ENCODE measurements around the gene PPP1R3C.

The PPP1R3C gene

GRCh38 chr10:91610444-91610843, 22.4 kb downstream of the PPP1R3C start:
- no peak overlapping the region for H3K4me3 ChIP-seq (replicated peaks; ENCODE audit: low read depth, low read length)
- no peak for DNase-seq (ENCODE audit: extremely low read depth, low read depth)
- no peak for TF ChIP-seq CTCF (IDR thresholded peaks at IDR 0.05; ENCODE audit: low read depth, low read length, missing control alignments)

GRCh38 chr10:91607646-91608403, 25.0 kb downstream of the PPP1R3C start:
- TF ChIP-seq CTCF (IDR thresholded peaks at IDR 0.05; ENCODE audit: low read depth, low read length, missing control alignments), result no peak
- H3K4me3 ChIP-seq (replicated peaks; ENCODE audit: low read depth, low read length), result no peak overlapping the region
- DNase-seq (ENCODE audit: extremely low read depth, low read depth), result no peak

GRCh38 chr10:91605968-91606367, 26.9 kb downstream of the PPP1R3C start:
- no peak for TF ChIP-seq CTCF (IDR thresholded peaks at IDR 0.05; ENCODE audit: low read depth, low read length, missing control alignments)
- no peak for DNase-seq (ENCODE audit: extremely low read depth, low read depth)
- H3K4me3 ChIP-seq (replicated peaks; ENCODE audit: low read depth, low read length), result no peak overlapping the region

- no peak for DNase-seq (ENCODE audit: extremely low read depth, low read depth)
- TF ChIP-seq CTCF (IDR thresholded peaks at IDR 0.05; ENCODE audit: low read depth, low read length, missing control alignments), result no peak
- no peak overlapping the region for H3K4me3 ChIP-seq (replicated peaks; ENCODE audit: low read depth, low read length)
These were observed 28.0 kb downstream of the PPP1R3C start for GRCh38 chr10:91604553-91605534.

GRCh38 chr10:91603931-91604331, 28.9 kb downstream of the PPP1R3C start:
- TF ChIP-seq CTCF (IDR thresholded peaks at IDR 0.05; ENCODE audit: low read depth, low read length, missing control alignments), result no peak
- no peak for DNase-seq (ENCODE audit: extremely low read depth, low read depth)
- no peak overlapping the region for H3K4me3 ChIP-seq (replicated peaks; ENCODE audit: low read depth, low read length)

- no peak for DNase-seq (ENCODE audit: extremely low read depth, low read depth)
- no peak overlapping the region for H3K4me3 ChIP-seq (replicated peaks; ENCODE audit: low read depth, low read length)
- no peak for TF ChIP-seq CTCF (IDR thresholded peaks at IDR 0.05; ENCODE audit: low read depth, low read length, missing control alignments)
These were observed 29.9 kb downstream of the PPP1R3C start for GRCh38 chr10:91602868-91603568.

Data from HFF-Myc (cell line).